NCI-H2227 (cell line): ENCODE measurements around the gene MXD4.
A peak's percentile ranks its signal among the peaks of the same experiment; 100 is the strongest.
"Not testable (repeated sequence)": the region's sequence is repeated elsewhere in the genome, so short reads cannot be mapped to it uniquely, and the experiment has no call there.

ENCODE experiments used
- DNase-seq: peaks from one replicate; lab custom pipeline; 2025; ENCODE audit not compliant: unreplicated experiment; lab: John Stamatoyannopoulos, UW

The MXD4 gene

DNA sequence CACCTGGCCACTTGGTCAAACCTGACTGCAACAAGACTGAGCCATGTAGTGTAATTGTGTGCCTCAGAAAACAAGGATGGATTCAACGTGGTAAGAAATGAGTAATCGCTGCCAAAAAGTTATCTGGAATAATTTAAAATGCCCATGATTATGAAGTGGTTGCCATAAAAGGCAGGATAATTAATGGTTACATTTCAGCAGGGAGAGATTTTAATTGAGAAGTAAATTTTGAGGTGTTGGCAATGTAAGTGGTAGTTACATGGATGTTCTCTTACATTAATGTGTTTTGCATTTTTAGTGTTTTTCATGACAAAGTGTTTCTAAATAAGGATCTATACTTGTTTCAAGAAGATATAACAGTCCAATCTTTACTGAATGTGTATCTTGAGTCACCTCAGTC lies 35.6 kb downstream of the MXD4 start:
- no peak for DNase-seq

DNA sequence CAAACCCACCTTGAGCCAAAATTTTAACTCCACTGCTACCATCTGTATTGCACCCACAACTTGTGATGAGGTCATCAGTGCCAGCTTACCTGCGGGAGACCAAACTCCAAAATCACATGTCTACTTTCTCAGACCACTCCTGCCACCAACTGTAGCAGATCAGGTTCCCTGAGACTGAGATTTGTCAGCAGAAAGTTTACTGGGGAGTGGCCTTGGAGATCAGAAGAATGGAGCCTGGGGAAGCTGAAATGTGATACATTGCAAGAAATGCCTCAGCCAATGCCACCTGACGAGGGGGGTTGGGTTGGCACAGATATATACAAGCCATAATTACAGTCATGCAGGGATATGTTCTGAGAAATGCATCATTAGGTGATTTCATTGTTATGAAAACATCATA lies 39.1 kb downstream of the MXD4 start:
- DNase-seq: no peak

DNA sequence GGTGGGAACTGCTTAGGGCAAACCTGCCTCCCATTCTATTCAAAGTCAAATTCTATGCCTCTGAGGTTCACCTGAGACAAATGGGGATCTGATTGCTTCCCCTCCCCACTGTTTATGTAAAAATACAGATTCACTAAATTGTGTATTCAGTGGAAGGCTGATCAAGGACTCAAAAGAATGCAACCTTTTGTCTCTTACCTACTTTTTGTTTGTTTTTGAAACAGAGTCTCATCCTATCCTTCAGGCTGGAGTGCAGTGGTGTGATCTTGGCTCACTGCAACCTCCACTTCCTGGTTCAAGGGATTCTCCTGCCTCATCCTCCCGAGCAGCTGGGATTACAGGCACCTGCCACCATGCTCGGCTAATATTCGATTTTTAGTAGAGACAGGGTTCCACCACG lies 40.5 kb downstream of the MXD4 start:
- DNase-seq: not testable (repeated sequence)

DNA sequence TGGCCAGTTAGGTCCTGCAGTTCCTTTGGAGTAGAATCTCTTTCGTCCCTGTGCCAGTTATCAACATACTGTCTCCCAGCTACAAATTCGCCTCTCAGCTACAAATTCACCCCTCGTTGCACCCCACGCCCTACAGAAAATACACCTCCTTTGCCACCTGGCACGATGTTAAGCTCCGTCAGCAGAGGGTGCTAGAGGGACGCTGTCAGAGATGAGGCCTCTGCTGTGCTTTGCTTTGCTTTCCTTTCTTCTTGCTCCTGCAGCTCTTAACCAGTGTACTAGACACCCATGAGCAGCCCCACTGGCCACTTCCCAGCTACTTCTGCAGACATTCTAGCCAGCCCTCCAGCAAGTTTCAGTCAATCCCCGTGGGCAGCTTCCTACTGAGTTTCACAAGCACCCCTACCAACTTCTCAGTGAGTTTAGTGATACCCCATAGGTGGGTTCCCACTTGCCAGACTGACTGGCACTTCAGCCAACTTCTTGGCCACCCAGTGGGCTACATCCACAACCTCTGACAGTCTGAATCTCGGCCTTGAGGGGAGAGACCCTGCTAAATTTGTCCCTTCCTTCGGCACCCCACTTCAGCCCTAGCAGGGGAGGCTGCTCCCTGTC lies 41.8 kb downstream of the MXD4 start:
- peak; percentile 72 for DNase-seq

DNA sequence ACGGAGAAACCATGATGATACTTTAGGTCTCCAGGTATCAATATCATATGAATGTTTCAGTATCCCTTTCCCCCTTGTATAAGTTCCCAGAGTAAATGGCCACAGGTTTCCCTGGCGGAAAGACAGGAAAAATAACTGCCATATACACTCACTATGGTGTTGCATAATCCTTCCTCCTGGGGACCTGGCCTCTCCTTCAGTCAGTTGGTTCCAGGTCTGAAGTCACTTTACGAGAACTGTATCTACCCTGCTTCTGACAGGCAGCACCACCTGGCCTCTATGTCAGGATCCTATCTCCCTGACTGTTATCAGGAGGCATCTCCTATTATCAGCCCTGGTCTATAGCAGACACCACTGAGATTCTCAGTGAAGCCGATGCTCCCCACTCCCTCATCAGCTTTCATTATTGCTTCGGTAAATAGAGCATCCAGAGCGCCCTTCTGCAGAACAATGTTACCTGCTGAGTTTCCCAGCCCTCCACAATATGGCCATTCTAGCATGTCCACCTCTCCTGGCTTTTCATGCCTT lies 42.6 kb downstream of the MXD4 start:
- DNase-seq: no peak

DNA sequence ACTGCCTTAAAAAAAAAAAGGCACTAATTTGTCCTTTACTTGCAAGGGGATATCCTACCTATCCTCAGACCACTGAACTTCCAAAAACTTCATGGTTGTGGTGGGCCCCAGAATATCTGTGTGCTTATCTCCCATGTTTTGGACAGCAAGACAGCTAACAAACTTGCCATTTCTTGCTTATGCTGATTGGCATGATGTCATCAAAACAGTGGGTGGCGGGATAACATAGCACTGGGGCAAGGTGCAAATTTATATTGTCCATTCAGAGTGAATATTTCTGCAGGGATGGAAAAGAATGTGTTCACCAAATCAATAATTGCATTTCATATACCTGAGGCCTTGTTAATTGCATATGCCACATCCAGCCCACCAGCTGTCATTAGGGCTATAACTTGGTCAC lies 43.5 kb downstream of the MXD4 start:
- no peak for DNase-seq

DNA sequence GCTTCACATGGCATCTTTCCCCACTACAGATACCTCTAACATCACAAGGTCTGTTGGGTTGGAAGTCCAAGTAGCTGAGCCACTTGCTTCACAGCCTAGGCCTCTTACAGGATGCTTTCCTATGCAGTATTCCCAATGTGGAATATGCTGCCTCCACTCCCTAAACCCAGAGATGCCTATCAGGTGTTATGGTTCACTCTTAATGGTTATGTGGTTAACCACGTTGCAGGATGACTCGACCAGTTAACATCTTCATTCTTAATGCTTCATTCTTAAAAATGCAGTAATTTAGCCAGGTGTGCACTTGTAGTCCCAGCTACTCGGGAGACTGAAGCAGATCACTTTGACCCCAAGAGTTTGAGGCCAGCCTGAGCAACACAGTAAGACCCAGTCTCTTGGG lies 44.2 kb downstream of the MXD4 start:
- DNase-seq: no peak

DNA sequence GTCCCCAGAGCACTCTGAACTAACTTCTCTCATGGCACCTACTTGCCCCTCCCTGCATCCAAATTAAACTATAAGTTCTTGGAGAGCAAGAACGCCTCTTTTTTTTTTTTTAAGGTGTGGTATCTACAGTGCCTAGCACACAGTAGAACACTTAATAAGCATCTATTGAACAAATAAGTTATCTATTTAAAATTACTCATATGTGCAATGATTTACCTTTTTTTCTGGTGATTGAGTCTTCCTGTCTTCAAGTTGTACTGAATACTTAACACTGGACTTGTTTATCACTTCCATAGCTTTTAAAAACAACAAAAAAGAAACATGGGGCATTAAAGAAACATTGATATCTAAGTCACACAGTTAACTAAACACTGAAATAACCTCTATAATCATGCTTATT lies 49.1 kb downstream of the MXD4 start:
- no peak for DNase-seq

DNA sequence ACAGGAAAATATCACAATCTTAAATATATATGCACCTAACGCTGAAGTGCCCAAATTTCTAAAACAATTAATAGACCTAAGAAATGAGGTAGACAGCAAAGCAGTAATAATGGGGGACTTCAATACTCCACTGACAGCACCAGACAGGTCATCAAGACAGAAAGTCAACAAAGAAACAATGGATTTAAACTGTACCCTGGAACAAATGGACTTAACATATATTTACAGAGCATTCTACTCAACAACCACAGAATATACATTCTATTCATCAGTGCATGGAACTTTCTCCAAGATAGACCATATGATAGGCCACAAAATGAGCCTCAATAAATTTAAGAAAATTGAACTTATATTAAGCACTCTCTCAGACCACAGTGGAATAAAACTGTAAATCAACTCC lies 59.1 kb downstream of the MXD4 start:
- not testable (repeated sequence) for DNase-seq
